ENCODE measurements around the gene UPK2.

The UPK2 gene

GRCh38 chr11:118915396-118915795 lies 40.7 kb upstream of the UPK2 start:
- Histone ChIP-seq H3K4me3 (ENCODE audit: severe bottlenecking) (no peak overlapping the region), H3K27ac (ENCODE audit: poor library complexity, severe bottlenecking) (peak overlapping the region; percentile 100)

GRCh38 chr11:118915941-118916841 lies 39.9 kb upstream of the UPK2 start:
- Histone ChIP-seq H3K36me3 (ENCODE audit: low read depth) (peaks cover 25% of the 10 kb centered on the region), H3K4me3 (ENCODE audit: severe bottlenecking) (no peak overlapping the region)
- DNase-seq (ENCODE audit: low spot score) = no peak

More at GRCh38 chr11:118915396-118915795, 40.7 kb upstream of the UPK2 start:
- no peak for ATAC-seq (ENCODE audit: low read depth)
- no peak for DNase-seq (ENCODE audit: low spot score)
- Histone ChIP-seq H3K27me3 (ENCODE audit: insufficient read depth, poor library complexity, severe bottlenecking) (no peaks in the 10 kb centered on the region), H3K4me1 (ENCODE audit: insufficient read depth, poor library complexity, severe bottlenecking) (peaks cover 82% of the 10 kb centered on the region), H3K36me3 (ENCODE audit: low read depth) (peaks cover 22% of the 10 kb centered on the region), H3K9me3 (ENCODE audit: severe bottlenecking) (no peaks in the 10 kb centered on the region)
- TF ChIP-seq CTCF (IDR thresholded peaks at IDR 0.05; ENCODE audit: poor library complexity, severe bottlenecking) = no peak

GRCh38 chr11:118916842-118917388 lies 39.2 kb upstream of the UPK2 start:
- DNase-seq (ENCODE audit: low spot score) (peak; percentile 64), ATAC-seq (ENCODE audit: low read depth) (no peak)
- Histone ChIP-seq H3K27me3 (ENCODE audit: insufficient read depth, poor library complexity, severe bottlenecking) (no peaks in the 10 kb centered on the region), H3K9me3 (ENCODE audit: severe bottlenecking) (no peaks in the 10 kb centered on the region), H3K36me3 (ENCODE audit: low read depth) (peaks cover 25% of the 10 kb centered on the region), H3K4me1 (ENCODE audit: insufficient read depth, poor library complexity, severe bottlenecking) (peaks cover 81% of the 10 kb centered on the region), H3K4me3 (ENCODE audit: severe bottlenecking) (no peak overlapping the region), H3K27ac (ENCODE audit: poor library complexity, severe bottlenecking) (peak overlapping the region; percentile 100)
- TF ChIP-seq CTCF (IDR thresholded peaks at IDR 0.05; ENCODE audit: poor library complexity, severe bottlenecking) = no peak

More at GRCh38 chr11:118915941-118916841, 39.9 kb upstream of the UPK2 start:
- no peaks in the 10 kb centered on the region for H3K27me3 ChIP-seq (ENCODE audit: insufficient read depth, poor library complexity, severe bottlenecking)
- peaks cover 84% of the 10 kb centered on the region for H3K4me1 ChIP-seq (ENCODE audit: insufficient read depth, poor library complexity, severe bottlenecking)
- ATAC-seq (ENCODE audit: low read depth) = no peak
- TF ChIP-seq CTCF (IDR thresholded peaks at IDR 0.05; ENCODE audit: poor library complexity, severe bottlenecking) = no peak
- H3K9me3 ChIP-seq (ENCODE audit: severe bottlenecking) = no peaks in the 10 kb centered on the region
- H3K27ac ChIP-seq (ENCODE audit: poor library complexity, severe bottlenecking) = peak overlapping the region; percentile 100

- Histone ChIP-seq H3K4me3 (ENCODE audit: severe bottlenecking) (peak overlapping the region; percentile 2), H3K4me1 (ENCODE audit: insufficient read depth, poor library complexity, severe bottlenecking) (peaks cover 77% of the 10 kb centered on the region), H3K27ac (ENCODE audit: poor library complexity, severe bottlenecking) (peak overlapping the region; percentile 100), H3K36me3 (ENCODE audit: low read depth) (peaks cover 30% of the 10 kb centered on the region), H3K9me3 (ENCODE audit: severe bottlenecking) (no peaks in the 10 kb centered on the region), H3K27me3 (ENCODE audit: insufficient read depth, poor library complexity, severe bottlenecking) (no peaks in the 10 kb centered on the region)
- no peak for TF ChIP-seq CTCF (IDR thresholded peaks at IDR 0.05; ENCODE audit: poor library complexity, severe bottlenecking)
- peak; percentile 84 for DNase-seq (ENCODE audit: low spot score)
- ATAC-seq (ENCODE audit: low read depth) = peak; percentile 15
Measured at GRCh38 chr11:118917481-118918127, 38.5 kb upstream of the UPK2 start.

All from RWPE2 (cell line).